GM18870 (cell line): ENCODE measurements around the gene RAD51B.
"Not testable (repeated sequence)": the region's sequence is repeated elsewhere in the genome, so short reads cannot be mapped to it uniquely, and the experiment has no call there.

ENCODE experiments used
- ATAC-seq: cut with Tn5 transposase; IDR thresholded peaks from one replicate; pipeline ENCODE4 v1.9.1; 2021; ENCODE audit warnings: moderate library complexity; ENCODE audit not compliant: unreplicated experiment

The RAD51B gene

DNA sequence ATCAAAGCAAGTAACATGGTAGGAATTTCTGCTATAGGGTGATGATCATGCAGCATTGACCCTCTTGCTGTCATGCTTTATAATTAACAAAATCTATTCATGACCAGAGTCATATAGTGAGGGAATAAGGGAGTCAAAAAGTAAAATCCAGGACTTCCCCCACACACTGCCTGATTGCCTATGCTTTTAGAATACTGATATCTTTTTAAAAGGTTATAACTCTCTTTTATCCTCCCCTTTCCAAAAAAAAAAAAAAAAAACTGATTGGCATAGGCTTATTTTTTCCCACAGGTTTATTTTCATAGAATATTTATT lies 921.9 kb downstream of the RAD51B start:
- ATAC-seq: peak; percentile 17

- peak; percentile 87 for ATAC-seq
These were observed 922.4 kb downstream of the RAD51B start for GRCh38 chr14:68741839-68742470.

GRCh38 chr14:68744613-68745012 lies 925.0 kb downstream of the RAD51B start:
- no peak for ATAC-seq

- ATAC-seq: no peak
These were observed 927.8 kb downstream of the RAD51B start for GRCh38 chr14:68747393-68747792.

- ATAC-seq: no peak
These were observed 928.7 kb downstream of the RAD51B start for GRCh38 chr14:68748260-68748659.

DNA sequence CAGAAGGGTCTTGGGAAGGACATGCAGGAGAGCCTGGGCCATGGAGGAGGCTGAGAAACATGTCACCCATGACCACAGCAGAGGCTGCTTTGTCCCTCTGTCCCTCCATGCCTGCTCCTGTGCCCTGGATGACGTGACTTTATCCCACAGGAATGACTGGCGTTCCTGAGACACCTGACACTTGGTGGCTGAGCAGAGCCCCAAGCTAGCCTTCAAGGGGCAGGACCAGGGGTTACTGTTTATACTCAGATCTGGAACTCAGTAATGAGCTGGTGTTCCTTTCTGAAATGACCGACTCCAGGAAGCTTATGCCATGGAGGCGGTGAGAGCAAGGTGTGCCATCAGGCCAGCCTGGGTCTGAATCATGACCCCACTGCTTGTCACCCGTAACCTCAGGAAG lies 929.1 kb downstream of the RAD51B start:
- no peak for ATAC-seq

DNA sequence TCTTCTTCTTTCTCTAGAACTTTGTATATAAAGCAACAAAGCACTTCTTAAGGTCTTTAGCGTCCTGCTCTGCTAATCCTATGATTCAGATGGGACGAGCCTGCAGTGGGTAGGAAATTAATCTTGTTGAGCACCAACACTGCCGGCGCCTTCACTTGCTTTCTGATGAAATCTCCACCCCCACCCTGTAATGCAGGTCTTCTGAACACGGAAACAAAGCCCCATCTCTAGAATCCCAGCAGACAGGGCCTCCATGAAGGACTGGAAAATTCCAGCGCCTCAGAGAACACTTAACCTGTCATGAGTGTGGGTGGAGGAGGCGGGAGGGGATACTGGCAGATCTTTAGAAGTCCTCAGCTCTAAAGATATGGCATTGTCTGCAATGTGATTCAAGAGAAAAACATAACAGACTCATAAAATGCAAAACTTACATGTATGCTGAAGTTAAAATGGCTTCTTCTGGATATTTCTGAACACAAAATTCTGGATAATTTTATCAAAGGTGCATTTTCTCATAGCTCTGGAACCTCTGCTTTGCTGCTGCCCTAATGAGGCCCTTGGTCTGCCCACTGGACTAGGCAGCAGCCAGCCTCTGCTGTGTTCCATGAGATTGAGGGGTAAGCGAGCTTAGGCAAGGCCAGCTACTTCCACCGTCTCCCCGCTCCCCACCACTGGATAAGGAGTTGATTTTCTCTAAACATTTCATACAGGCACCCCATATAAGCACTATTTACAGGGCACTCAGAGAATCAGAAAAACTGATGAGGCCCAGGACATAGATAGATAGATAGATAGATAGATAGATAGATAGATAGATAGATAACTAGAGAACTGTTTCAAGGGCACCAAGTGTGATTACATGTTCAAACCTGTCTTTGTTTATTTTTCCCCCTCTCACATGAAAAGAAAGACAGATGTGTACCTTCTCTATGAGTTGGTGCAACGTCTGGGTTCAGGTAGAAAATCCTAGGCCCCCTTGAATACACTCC lies 930.2 kb downstream of the RAD51B start:
- no peak for ATAC-seq

- no peak for ATAC-seq
These were observed 932.9 kb downstream of the RAD51B start for GRCh38 chr14:68752271-68753006.

DNA sequence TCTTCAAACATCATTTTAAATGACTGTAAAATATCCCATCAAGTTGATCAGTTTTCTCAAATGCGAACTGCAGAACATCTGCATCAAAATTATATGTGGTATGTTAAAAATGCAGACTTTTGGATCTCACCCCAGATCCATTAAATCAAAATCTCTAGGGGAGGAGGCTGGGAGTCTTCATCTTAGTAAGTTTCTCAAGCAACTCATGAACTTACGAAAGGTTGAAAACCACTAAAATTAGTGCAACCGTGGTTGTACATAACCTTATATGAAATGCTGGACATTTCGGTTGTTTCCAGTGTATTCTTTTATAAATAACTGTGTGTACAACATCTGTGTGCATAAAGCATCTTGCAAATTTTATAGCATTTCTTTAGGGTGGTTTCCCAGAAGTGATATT lies 934.1 kb downstream of the RAD51B start:
- ATAC-seq: no peak

DNA sequence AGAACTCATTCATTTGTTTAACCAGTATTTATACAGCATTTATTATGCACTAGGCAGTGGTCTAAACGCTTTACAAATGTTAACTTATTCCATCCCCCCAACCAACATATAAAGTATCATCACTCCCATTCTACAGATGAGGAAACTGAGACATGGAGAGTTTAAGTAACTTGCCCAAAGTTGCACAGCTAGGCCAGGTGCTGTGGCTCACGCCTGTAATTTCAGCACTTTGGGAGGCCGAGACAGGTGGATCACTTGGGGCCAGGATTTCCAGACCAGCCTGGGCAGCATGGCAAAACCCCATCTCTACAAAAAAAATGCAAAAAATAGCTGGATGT lies 935.4 kb downstream of the RAD51B start:
- no peak for ATAC-seq

DNA sequence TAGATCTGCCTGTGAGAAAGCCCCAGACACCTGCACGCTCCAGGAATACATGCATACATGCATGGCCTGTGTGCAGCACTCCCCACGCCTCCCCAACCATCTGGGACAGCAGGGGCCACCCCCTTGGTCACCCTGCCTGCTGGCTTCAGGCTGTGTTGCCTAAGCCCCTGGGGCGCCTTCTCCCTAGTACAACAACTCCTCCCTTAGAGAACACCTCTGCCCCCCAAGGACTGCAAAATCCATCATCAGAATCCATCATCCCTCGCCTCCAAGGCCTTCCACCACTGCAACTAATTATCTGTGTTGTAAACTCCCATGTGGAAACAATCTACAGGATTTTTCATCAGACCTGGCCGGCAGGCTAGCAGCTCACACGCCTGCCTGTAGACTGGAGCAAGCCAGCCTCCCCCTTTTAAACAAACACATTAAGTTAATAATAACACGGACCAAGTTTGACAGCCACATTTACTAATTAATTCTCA lies 936.5 kb downstream of the RAD51B start:
- no peak for ATAC-seq

- no peak for ATAC-seq
These were observed 937.2 kb downstream of the RAD51B start for GRCh38 chr14:68756734-68757133.

DNA sequence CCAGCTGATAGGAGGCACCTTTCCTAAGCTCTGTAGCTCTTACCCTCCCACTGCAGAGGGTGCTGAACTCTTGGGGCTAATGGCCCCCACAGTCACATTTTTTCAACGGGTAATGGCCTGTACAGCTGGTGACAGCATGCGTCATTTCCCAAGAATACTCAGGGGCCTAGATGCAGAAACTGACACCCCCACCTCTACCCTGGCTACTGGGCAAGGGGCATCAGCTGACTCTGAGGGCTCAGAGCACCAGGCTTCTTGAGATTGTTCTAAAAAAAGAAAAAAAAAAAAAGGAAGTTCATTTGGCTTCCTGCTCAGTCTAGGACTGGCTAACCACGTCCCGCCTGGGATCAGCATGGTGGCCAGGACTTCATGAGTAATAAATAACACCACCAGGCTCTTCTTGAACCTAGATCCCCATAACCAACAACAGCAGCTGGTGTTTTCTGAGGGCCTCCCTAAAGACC lies 938.1 kb downstream of the RAD51B start:
- ATAC-seq: no peak

DNA sequence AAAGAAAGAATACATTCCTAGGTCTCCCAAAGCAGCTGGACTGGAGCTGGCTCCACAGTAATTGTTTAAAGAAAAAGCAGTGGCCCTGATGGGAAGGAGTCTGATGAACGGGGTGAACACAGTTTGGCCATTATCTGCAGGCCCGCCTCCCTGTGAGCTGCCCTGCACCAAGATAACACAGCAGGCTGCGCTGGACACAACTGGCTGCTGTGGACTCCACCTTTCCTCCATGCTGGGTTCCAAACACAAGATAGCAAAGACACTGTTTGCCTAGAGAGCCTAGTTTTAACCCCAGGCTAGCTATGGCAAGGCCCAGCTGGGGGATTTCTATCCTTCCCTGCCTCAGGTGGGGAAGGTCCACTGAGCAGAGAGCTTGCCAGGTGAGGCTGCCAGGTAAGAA lies 938.7 kb downstream of the RAD51B start:
- ATAC-seq: no peak

DNA sequence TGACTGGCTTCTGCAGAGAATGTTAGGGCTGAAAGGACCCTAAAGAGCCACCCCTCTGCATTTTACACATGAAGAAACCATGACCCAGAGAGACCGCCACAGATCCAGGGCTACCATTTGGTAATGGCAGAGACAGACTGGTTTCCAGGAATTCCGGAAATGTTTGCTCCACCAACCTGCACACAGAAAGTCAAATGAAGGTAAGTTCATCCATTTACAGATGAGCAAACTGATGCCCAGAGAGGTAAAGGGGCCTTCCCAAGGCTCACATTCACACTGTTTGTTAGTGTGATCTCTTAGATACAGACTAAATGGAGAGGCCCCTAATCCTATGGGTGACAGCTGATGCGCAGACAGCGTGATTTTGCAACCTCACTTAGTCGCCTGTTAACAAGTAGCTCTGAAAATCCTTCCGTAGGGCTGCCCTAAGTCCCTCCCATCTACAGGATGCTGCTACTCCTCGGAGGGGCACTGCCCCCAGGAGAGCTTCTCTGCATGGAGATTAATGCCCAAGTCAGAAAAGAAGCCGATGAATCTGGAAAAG lies 939.5 kb downstream of the RAD51B start:
- no peak for ATAC-seq

DNA sequence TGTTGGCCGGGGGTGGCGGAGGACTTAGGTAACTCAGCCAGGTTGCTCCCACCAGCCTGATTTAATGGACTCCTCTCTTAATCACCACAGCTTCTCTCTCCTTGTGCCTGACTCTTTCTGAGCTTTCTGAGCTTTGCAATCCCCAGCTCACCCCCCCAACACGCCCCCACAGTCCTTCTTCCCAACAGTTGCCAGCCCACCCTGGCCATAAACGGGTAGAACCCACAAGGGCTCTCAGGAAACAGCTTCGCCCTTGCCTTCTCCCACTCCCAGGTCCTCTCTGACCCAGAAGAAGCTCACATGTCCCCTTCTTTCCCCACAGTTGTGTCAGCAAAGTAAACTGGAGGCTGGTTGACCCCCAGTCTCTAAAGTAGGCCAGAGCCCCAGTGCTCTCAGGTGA lies 940.4 kb downstream of the RAD51B start:
- no peak for ATAC-seq

GRCh38 chr14:68760761-68761160 lies 941.2 kb downstream of the RAD51B start:
- ATAC-seq: no peak

DNA sequence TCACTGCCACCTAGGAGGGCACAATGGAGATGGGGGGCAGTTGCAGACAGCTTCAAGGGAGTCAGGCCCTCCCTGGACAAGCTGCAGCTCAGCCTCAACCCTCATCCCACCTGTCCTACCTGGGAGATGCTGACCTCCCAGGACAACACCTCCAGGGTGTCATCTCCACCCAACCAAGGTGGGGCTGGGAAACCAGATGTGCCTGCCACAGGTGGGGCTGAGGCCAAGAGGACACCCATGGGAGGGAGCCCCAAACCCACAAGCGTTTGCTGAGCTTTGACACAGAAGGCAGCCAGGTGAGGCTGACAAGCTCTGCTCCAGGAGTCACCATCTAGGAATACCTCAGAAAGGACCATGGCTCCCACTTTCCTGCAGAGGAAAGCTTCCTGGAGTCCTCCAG lies 941.8 kb downstream of the RAD51B start:
- ATAC-seq: no peak

DNA sequence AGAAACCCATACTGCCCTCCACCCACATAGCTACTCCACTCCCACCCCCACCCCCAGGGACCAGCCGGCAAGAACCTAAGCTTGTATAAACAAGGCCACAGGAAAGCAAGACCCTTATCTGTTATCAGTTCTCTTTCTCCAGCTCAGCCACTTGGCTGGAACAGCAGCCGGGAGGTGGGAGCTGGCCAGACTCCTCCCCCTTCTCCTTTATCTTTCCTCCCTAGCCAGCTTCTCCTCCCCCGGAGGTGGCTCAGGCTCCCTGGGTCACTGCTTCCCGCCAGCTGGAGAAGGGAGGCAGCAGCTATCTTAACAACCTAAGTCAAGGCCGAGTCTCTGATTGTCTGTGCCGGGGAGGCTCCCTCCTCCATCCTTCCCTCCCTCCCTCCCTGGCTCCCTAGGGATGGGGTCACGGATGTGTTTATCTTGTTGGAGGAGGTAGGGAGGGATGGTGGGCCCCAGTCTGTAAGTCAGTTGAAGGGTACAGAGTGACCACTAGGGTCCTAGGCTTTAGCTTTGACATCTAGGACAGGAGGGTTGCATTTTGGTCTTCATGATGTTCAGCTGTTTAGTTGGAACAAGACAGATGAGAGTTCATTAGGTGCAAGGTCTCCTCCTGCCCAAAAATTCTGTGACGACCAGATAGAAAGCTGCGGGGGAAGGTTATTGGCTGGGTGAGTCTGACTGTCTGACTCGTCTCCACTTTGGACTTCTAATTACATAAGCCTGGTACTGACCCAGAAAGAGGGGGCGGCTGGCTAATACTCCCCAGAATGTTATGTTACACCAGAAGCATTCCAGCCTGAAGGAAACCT lies 943.6 kb downstream of the RAD51B start:
- ATAC-seq: no peak

DNA sequence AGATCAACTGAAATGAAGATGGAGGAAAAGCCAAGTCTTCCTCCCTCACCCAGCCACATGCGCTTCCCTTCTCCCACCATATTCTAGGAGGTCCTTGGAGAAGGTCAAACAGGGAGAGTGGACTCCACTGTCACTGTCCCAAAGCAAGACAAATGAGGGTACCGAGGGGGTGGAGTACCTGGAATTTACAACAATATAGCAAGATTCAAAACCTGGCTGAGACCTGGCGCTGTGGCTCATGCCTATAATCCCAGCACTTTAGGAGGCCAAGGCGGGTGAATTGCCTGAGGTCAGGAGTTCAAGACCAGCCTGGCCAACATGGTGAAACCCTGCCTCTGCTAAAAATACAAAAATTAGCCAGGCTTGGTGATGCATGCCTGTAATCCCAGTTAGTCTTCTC lies 944.3 kb downstream of the RAD51B start:
- ATAC-seq: not testable (repeated sequence)
